ENCODE measurements around the gene NDUFB6.
"Not testable (repeated sequence)": the region's sequence is repeated elsewhere in the genome, so short reads cannot be mapped to it uniquely, and the experiment has no call there.

Gene NDUFB6

DNA sequence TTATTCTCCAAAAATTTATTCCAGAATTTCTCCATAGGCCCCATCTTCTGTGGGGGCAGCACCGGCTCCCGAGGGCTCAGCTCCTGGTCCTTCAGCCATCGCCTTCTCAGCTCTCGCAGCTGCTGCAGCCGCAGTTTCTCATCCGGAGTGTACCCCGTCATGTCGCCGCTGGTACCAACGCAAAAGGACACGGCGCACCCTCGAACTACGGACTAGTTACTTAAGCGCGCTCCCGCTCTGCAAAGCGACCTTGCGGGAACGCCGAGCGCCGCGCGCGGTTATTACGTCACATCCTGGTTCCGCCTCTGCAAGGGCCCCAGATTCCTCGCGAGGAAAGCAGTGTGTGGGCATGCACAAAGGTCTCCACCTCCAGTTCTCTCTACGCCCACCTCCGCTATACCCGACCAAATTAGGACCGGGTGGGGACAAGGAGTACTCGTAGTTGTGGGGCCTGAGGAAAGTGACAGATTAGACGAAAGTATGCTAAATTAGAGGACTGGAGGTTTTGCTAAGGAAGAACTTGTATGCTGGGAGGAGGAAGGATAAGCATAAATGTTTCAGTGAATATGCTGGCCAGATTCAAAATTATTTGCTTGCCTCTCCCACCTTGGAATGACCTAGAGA is at the start of gene NDUFB6:
TSS of gene NDUFB6 (minus strand) at position 260 of the 624 bp plus-strand sequence. CDS start at position 161, 99 bp downstream.
- DNase-seq (ENCODE audit: low read depth) = peak; percentile 90

DNA sequence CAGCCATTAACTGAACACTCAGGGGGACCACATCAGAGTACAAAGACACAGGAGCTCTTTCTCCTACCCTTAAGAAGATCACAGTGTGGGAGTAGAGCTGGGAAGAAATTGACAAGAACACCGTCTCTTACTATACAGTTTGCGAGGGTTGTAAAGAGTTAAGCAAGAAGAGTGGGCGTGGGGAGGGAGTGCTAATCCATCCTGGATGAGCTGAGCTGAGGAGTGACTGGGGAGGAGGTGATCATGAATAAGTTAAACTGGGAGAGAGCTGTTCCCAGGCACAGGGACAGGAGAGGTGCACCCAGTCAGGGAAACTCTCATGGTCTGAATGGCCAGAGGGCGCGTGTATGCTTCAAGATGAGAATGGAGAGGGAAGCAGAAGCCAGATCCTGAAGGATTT is 45.3 kb upstream of the NDUFB6 start:
- DNase-seq (ENCODE audit: low read depth) = no peak

DNA sequence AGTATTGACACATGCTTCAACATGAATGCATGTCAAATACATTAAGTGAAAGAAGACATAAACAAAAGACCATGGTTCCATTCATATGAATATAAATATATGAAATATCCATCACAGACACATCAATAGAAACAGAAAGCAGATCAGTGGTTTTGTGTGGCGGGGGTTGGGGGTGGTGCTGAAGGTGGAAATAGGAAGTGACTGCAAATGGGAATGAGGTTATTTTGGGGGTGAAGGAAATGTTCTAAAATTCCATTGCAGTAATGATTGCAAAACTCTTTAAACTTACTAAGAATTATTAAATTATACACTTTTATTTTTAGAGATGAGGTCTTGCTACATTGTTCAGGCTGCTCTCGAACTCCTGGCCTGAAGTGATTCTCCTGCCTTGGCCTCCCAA is 33.9 kb upstream of the NDUFB6 start:
- no peak for DNase-seq (ENCODE audit: low read depth)

DNA sequence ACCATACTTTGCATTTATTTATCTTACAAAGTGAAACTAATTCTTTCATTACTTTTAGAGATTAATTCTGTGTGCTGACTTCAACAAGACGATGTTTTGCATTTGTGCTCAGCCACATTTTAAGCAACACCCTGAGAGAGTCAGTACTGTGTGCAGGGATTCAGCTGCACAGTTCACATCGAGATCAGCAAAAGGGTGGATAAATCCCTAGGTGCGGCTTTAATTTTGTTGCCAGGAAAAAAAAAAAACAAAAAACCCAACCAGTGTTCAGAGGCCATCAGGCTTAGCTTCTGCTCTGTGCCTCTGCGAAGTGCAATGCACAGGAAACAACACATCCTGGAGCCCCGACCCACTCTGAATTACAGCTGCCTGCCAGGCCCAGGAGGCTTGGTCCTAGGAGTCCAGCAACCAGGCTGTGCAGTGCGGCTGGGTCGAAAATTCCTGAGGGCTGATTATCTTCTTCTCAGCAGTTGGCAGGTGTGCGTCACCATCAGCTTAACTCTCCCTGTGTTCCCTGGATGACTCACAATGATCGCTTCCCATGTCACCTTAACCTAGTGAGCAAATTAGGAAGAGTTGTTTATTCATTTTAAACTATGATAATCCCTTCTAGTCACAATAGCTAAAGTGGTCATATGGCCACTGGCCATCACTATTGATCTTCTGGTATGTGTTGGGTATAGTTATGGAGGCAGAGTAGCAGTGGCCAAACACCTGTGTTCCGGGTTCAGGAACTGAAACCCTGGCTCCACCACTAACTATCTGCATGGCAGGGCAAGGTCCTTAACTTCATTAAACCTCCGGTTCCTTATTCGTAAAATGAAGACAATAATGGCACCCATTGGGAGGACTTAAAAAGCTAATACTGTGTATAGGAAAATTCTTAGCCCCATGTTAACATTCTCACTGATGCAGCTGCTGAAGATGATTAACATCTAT is 31.2 kb upstream of the NDUFB6 start:
- no peak for DNase-seq (ENCODE audit: low read depth)

DNA sequence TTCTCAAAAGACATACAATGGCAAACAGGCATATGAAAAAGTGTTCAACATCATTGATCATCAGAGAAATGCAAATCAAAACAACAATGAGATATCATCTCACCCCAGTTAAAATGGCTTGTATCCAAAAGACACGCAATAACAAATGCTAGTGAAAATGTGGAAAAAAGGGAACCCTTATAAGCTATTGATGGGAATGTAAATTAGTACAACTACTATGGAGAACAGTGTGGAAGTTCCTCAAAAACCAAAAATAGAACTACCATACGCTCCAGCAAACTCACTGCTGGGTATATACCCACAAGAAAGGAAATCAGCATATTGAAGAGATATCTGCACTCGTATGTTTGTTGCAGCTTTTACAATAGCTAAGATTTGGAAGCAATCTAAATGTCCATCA is 26.1 kb upstream of the NDUFB6 start:
- DNase-seq (ENCODE audit: low read depth) = not testable (repeated sequence)

DNA sequence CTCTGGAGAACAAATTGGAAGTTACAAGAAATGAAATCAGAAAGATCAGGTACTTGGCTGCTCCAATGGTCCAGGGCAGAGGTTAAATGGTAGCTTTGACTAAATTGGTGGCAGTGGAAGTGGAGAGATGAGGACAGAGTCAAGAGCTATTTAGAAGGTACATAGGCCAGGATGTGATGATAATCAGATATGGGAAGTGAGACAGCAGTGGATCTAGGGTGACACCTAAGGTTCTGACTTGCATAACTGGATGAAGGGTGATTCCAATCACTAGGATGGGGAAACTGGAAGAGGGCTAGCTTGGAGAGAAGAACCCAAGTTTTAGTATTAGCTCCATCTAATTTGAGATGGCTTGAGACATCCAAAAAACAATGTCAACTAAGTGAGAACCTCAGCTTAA is 24.0 kb upstream of the NDUFB6 start:
- DNase-seq (ENCODE audit: low read depth) = no peak

DNA sequence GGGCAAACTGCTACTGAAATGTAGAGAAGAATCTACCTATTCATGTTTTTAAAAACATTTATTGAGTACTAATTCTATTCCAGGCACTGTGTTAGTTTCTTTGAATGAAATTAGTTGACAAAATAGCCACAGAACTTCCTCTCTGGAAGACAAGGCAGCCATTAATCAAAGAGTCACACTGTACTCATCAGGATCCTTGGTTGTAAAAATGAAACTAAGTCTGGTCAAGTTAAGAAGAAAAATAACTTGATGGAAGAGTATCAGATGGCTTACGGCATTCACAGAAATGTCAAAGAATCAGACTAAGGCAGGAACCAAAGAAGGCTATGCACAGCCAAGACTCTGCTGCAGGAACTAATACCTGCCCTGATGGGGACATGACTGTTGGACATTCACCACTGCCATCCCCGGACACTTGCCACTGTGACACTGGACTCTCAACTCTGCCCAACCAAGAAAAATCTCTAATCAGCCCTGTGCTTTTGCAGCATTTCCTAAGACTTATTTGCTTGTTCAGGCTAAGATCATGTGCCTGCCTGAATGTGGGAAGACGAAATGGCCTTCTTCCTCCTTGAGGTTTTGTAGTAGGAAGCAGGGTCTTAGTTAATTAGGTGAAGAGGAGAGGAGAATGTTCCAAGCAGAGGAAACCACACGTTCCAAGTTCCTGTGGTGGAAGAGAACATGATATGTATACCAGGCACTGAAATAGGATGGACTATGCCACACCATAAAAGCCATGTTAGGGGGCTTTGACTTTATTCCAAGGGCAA is 23.3 kb upstream of the NDUFB6 start:
- DNase-seq (ENCODE audit: low read depth) = no peak

DNA sequence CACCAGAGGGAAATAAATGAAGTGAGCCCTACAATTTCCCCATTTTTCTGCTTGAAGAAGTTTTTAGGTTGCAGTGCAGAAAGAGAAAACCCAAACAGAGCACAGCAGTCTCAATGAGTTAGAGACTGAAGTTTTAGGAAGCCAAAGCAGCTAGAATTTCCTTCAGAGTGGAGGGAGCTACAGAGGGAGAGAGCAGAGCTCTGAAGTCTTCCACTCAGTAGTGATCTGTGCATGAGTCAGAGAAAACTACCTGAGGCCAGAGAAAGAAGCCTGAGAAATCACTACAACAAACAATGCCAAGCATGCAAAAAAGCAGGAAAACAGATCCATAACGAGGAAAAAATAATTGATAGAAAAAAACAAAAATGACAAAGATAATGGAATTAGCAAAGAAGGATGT is 17.9 kb upstream of the NDUFB6 start:
- DNase-seq (ENCODE audit: low read depth) = no peak

DNA sequence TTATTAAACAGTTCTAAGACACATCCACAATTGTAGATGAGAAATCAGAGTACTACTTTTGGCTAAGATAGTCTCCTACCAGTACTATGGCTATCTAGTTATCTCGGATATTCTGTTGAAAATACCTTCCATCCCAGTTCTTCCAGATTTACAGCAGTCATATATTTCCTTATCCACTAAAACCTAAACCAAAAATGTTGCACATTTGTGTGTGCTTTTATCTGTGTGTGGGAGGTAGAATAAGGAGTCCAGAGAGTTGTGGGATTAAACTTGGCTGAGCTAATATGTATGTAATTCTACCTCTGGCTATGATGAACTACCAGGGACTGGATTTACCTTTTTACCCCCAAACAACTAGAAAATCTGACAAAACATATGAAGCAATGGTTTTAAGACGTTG is 17.5 kb upstream of the NDUFB6 start:
- no peak for DNase-seq (ENCODE audit: low read depth)

DNA sequence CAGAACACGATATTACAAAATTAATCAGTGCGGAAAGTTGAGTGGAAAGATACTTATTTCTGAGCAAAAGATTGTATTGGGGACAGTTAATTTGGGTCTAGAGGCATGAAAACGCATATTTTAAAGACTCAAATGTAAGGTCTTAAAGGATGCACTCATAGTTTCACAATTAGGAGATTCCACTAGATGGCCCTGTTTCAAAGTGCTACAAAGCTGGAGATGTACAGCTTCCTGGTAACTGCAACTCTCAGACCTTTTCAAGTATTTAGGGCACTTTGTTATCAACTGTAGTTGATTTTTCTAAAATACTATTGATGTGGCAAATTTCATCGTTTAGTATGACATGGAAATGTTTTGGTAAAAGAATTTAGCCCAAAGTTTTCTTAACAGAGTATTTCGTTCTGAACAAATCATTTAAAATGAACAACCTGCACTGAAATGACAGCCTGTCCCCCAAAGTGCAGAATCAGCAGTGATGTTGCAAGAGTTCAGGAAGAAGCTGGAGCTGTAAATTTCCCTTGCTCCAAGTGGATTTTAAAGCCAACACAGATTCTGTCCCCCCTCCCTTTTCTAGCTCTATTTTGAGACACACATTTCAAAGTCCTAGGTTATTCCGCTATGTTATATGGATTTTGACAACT is 16.2 kb upstream of the NDUFB6 start:
- DNase-seq (ENCODE audit: low read depth) = no peak

DNA sequence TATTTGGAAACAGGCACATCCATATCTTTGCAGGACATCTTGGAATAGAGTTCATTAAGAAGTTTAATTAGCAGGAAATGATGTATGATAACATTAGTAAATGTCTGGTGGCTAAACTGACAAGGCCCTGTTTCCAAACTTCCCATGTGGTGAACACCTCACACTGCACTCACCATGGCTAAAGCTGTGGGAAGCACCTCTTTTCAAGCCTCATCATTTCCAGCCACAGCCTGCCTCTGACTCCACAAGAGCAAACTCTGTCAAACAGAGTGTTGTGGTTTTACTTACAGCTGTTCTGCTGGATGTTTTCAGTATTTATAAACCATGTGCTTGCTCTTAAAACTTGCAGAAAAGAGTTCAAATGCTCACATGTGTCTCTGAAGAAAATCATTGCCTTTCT is 14.9 kb upstream of the NDUFB6 start:
- no peak for DNase-seq (ENCODE audit: low read depth)

DNA sequence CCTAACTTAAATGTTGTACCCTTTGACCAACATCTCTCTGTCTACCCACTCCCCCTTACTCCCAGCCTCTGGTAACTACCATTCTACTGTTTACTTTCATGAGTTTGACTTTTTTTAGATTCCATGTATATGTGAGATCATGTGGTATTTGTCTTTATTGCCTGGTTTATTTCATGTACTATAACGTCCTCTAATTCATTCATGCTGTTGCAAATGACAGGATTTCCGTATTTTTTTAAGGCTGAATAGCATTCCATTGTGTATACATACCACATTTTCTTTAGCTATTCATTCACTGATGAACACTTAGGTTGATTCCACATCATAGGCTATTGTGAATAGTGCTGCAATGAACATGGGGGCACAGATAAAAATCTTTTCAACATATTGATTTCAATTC is 11.8 kb upstream of the NDUFB6 start:
- DNase-seq (ENCODE audit: low read depth) = no peak

DNA sequence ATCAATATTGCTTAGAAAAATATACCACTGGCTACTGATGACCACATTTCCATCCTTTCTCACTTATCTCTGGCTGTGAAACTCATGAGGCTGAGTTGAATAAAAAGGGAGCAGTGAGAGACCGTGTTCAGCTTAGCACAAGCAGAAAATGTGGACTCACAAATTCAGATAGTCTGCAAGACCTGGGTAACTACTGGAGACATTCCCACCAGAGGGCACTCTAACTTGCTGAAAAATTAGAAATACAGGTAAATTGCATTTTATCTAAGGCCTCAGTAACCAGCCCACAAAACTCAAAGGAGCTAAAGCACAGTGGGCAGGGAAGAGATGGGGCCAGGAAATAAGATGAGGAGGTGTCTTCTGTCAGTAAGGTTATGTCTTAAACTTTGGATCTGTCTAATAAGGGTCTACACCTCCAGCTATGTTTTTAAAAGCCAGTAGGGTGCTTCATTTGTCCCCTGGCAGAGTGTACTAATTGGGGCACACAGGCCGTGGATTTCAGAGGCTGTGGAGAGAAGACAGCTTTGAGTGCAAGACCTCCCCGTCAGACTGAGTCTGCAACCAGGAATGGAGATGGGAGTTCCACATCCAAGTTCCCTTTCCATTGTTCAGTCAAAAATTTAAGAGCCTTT is 8.7 kb upstream of the NDUFB6 start:
- no peak for DNase-seq (ENCODE audit: low read depth)

DNA sequence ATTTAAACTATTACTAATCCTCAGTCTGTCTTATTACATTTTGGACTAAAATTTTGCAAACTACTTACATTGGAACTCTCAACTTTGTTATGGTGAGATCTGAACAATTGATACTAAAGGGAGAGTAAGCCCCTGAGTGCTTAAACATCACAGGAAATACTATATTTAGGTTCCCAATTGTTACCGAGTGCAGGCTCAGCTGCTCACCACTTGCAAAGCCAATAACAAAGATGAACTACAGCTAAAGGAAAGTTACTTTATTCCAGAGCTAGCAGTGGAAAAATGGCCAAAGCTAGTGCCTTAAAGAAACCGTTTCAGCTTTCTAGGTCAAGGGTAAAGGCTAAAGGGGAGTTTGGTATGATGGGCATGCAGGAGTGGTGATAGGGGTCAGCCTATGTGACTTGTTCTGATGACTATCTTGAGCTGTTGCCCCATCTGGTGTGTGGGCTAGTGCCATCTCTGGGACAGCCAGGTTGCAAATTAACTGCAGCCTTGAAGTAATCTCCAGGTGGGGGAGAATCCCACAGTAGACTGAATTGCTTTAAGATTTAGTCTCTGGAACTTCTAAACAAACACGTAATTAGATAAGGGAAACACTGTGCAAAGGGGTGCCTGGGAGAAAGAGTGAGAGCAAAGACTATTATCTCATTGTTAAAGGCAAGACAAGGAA is 7.8 kb upstream of the NDUFB6 start:
- no peak for DNase-seq (ENCODE audit: low read depth)

DNA sequence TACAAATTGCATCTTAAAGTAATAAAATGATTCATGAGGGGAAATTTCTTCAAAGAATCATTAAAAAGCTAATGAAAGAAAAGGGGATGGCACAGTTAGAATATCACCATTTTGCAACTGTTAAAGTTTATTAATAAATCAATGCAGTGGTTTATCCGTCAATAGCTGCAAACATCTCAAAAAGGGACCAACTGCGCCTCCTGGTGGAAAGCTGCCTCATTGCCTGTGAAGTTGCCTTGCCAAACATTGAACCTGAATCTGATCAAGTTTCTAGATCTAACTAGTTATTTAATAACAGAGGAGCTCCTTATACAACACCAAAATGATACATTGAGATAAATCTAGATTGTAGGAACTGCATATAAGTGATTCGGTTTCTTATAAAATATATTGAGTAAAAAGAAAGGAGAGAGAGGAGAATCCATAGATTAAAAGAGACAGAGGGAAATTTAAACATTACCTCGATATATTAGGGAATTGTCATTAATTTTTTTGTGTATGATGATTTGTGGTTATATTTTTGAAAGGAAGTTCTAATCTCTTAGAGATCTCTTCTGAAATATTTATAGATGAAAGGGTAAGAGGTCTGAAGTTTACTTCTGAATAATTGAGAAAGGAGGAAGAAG is 6.9 kb upstream of the NDUFB6 start:
- DNase-seq (ENCODE audit: low read depth) = peak; percentile 80

DNA sequence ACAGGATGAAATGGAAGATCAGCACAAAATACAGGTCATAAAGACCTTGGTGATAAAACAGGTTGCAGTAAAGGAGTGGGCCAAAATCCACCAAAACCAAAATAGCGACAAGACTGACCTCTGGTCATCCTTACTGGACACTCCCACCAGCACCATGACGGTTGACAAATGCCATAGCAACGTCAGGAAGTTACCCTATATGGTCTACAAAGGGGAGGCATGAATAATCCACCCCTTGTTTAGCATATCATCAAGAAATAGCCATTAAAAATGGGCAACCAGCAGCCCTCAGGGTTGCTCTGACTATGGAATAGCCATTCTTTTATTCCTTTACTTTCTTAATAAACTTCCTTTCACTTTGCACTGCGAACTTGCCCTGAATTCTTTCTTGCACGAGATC is 6.0 kb upstream of the NDUFB6 start:
- DNase-seq (ENCODE audit: low read depth) = no peak

DNA sequence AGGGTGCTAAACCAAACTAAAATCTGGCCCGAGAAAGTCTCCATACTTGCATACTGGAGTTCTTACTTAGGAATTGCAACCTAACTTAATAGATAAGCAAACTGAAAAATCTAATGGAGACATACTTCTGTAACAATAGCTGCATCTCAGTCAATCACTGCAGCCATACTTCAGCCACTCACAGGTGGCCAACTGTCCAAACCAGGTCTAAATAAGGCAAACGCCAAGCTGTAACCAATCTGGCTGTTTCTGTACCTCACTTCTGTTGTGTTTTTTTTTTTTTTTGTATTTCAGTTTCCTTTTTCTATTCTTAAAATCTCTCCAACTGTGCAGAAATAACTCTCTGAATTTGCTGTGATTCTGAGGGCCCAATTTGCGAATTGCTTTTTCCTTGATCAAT is 4.4 kb upstream of the NDUFB6 start:
- no peak for DNase-seq (ENCODE audit: low read depth)

DNA sequence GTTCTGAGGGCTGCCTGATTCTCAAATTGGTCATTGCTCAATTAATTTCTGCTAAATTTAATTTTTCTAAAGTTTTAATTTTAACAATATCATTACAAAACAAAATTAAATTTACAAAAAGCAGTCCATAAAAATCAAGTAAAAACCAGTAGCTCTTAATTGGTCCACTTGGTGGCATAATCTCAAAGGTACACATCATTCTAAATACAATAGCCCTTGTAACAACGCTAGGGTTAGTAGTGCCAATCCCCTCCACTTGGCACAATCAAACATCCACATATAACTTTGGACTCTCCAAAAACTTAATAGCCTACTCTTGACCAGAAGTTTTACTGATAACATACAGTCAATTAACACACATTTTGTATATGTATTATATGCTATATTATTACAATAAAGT is 1.9 kb upstream of the NDUFB6 start:
- no peak for DNase-seq (ENCODE audit: low read depth)

DNA sequence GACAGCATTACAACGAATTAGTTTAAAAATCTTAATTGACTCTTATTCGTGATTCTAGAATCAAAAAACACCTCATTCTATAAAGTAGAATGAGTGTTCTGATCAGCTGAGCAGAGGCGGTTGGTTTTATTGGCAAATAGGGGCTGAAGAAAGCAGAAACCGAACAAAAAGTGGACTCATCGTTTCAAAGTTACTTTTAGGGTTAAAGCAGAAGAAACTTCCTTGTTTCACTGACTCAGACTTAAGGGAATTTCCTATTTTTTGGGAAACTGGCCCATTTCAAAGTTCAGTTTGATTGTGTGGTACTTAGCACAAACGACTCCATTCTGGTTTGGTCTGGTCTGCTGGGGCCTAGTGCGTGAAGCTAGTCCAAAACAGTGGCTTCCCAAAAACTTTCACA is 862 bp upstream of the NDUFB6 start:
- no peak for DNase-seq (ENCODE audit: low read depth)

DNA sequence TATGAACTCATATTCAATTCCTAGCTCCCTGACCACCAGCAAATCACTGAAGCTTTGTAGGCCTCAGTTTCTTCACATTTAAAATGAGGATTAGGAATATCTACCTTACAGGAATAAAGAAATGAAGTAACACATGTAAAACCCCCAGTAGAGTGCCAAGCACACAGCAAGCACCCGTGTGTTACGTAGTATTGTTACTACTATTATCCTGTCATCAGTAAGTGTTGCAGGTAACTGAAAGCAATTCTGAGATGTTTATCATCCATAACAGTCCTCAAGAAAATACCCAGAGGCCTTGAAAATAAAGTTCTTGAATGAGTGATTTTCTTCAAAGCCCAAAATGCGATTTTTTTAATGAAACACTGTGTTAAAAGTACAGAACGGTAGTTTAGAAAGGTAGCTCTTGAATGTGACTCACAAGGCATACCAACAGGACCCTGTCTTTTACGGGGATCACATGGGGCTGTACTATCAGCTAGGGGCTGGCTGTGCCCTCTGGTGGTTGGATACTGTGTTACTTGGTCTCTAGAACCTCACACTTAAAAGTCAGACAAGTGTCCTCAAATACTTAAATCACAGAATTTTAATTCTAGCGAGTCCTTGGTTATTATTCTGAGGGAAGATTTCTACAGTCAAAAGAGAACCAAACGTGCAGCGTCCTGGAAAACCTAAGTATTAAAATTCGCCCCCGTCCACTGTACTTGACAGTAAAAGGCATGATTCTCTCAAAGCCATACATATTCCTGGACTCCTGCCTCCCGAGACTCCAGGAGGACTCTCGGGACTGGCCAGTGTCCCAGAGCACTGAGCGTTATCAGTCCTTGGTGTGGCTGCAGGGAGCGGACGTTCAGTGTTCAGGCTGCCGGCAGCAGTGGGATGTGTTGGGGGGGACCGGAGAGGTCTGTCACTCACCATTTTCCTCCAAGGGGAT is 725 bp downstream of the NDUFB6 start:
- DNase-seq (ENCODE audit: low read depth) = peak; percentile 59

Data from activated T-cell treated with anti-CD3 and anti-CD28 coated beads for 1 hour (primary cell).